Neural progenitor cell (in vitro differentiated cells): ENCODE data around the gene STXBP5.

Source experiments
- CTCF ChIP-seq: fragments of 200-600 bp; sonication (generic); IDR thresholded peaks from 2 replicates; pipeline ENCODE4 v1.5.1; 2017; ENCODE audit warnings: antibody characterized with exemption, mild to moderate bottlenecking
- EZH2 ChIP-seq: fragments of 200-600 bp; sonication (generic); IDR thresholded peaks from 2 replicates; pipeline ENCODE4 v1.6.1; 2017; ENCODE audit warnings: antibody characterized with exemption, mild to moderate bottlenecking, moderate library complexity
- EZH2phosphoT487 ChIP-seq: fragments of 200-600 bp; sonication (generic); IDR thresholded peaks from 2 replicates; pipeline ENCODE4 v1.6.1; 2017; ENCODE audit warnings: antibody characterized with exemption

GRCh38 chr6:147384029-147384428 is 179.8 kb downstream of the STXBP5 start:
- TF ChIP-seq CTCF: no peak
- TF ChIP-seq EZH2phosphoT487: no peak
- TF ChIP-seq EZH2: no peak
